Left lung (tissue), 10 donors: ENCODE measurements around the gene MTFR2. TPM values are rescaled to one million over a fixed set of nuclear protein-coding genes. Genes with fewer than 3 reads are reported as not detected.
A peak's percentile ranks its signal among the peaks of the same experiment; 100 is the strongest.
"Not testable (repeated sequence)": the region's sequence is repeated elsewhere in the genome, so short reads cannot be mapped to it uniquely, and the experiment has no call there.

Experiments
- ATAC-seq: fragments of 200-7000 bp; cut with Tn5 transposase; one replicate; pipeline ENCODE4 v1.9.1; 2020; ENCODE audit warnings: moderate library complexity
- DNase-seq, 4 donors: peaks; one replicate each; pipeline ENCODE4 v3.0.0-alpha.2; 2013 to 2020
- H3K27ac ChIP-seq, 2 donors: fragments of 200-600 bp; sonication (generic) in 1 of 2; one replicate each; pipeline versions ENCODE4 v1.5.0 to v1.8.0; 2020 to 2021
- H3K27me3 ChIP-seq, 2 donors: fragments of 200-600 bp; sonication (generic) in 1 of 2; one replicate each; pipeline versions ENCODE4 v1.5.0 to v1.8.0; 2020 to 2021
- H3K36me3 ChIP-seq, 2 donors: fragments of 200-600 bp; sonication (generic) in 1 of 2; one replicate each; pipeline versions ENCODE4 v1.5.0 to v1.8.0; 2020 to 2021
- H3K4me1 ChIP-seq, 2 donors: fragments of 200-600 bp; one replicate each; pipeline ENCODE4 v1.8.0; 2021
- H3K4me3 ChIP-seq, 2 donors: fragments of 200-600 bp; sonication (generic) in 1 of 2; one replicate each; pipeline versions ENCODE4 v1.5.0 to v1.8.0; 2020 to 2021; ENCODE audit warnings: mild to moderate bottlenecking in 1 of 2
- H3K9me3 ChIP-seq, 2 donors: fragments of 200-600 bp; sonication (generic) in 1 of 2; one replicate each; pipeline versions ENCODE4 v1.5.0 to v1.8.0; 2020 to 2021
- intact Hi-C, 2 donors: fragments of 100-400 bp; cut with DNase I; formaldehyde crosslinking; loops; one replicate each; pipeline versions ENCODE4 v1.11.2 to v1.14.2; 2022
- polyA plus RNA-seq, 6 donors: library from polyadenylated mRNA; unstranded; fragments of 120-200 nt; gene quantifications; one replicate each; pipeline ENCODE4 v1.2.1, GENCODE V29; 2013; ENCODE audit not compliant: insufficient read length in 6 of 6
- total RNA-seq, 2 donors: library from RNA; stranded (reverse); fragmentation: NEBNext Ultra II Directional; extraction: Animal tissue kit (Norgen Biotek cat#: 25700); gene quantifications; one replicate each; pipeline ENCODE4 v1.2.1, GENCODE V29; 2021
- TF ChIP-seq, protein P1 (sequence below), 2 donors: fragments of 200-600 bp; sonication (generic) in 1 of 2; IDR thresholded peaks; one replicate each; pipeline versions ENCODE4 v1.5.0 to v1.8.0; 2021; ENCODE audit warnings: antibody characterized with exemption in 2 of 2
- donor health status: DM: no; HTN: yes; CAD: no.
- donor health status: DM: no; HTN: no; CAD: no.

Gene MTFR2
- total and polyA plus RNA-seq, 8 donors, result 1.6 to 3.5 (median 2.2) TPM

DNA sequence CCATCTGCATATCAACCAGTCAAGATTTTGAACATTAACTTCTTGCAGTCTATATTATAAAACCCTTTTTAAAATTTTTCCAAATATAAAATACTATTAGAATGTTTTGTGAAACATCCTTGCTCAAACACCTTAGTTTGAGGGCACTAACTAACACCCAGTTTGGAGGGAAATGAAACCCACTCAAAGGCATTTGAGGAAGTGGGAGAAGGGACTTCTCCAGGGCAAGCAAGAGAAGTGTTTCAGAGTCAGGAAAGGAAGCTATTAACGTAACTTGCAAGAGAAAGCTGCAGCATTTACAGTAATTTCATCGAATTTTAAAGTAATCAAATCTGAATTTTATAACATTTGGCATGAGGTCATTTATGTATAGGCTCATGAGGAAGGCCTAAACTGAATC lies 21.3 kb downstream of the MTFR2 start:
- Histone ChIP-seq H3K27ac (no peak overlapping the region), H3K27me3 (no peaks in the 10 kb centered on the region), H3K36me3 (no peaks in the 10 kb centered on the region), H3K4me3 (no peak overlapping the region), H3K9me3 (no peaks in the 10 kb centered on the region), H3K4me1 (peaks cover 0 to 14% of the 10 kb centered on the region in 2 donors)
- TF ChIP-seq, protein P1, sequence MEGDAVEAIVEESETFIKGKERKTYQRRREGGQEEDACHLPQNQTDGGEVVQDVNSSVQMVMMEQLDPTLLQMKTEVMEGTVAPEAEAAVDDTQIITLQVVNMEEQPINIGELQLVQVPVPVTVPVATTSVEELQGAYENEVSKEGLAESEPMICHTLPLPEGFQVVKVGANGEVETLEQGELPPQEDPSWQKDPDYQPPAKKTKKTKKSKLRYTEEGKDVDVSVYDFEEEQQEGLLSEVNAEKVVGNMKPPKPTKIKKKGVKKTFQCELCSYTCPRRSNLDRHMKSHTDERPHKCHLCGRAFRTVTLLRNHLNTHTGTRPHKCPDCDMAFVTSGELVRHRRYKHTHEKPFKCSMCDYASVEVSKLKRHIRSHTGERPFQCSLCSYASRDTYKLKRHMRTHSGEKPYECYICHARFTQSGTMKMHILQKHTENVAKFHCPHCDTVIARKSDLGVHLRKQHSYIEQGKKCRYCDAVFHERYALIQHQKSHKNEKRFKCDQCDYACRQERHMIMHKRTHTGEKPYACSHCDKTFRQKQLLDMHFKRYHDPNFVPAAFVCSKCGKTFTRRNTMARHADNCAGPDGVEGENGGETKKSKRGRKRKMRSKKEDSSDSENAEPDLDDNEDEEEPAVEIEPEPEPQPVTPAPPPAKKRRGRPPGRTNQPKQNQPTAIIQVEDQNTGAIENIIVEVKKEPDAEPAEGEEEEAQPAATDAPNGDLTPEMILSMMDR (IDR thresholded peaks at IDR 0.05), result no peak
- no peak for ATAC-seq
- intact Hi-C loops, result loop anchor here in 1 of 2 donors (10.0 kb wide), 1 partner anchor 694 kb away; no protein-coding TSS in a partner anchor
- no peak for DNase-seq

DNA sequence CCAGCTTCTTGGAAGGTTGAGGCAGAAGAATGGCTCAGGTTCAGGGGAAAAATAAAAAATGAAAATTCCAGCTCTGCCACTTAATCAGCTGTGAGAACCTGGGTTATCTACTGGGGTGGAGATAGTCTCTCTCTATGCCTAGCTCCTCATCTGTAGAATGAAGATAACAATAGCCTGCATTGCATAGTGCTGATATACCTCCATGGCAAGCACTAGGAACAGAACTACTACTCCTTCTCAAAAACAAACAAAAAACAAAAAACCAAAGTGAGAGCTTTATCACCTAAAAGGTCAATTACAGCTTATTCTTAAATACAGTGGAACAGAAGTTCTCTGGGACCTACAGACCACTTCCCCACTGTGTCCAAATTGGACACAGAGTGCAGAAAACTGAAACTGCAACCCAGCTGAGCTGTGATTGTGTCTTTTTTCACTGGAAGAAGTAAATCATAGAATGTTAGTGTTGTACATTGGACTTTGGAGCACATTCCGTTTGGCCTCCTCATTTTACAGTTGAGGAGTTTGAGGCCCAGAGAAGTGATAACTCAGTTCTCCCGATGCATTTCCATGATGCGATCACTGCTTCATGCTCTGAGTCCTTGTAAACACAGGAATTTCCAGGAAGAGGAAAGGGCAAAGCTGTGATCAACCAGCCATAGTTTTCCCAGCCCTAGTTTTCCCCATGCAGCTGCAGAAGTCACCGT lies 23.3 kb downstream of the MTFR2 start:
- no peaks in the 10 kb centered on the region for H3K36me3 ChIP-seq
- H3K9me3 ChIP-seq, result no peaks in the 10 kb centered on the region
- intact Hi-C loops, result loop anchor here in 1 of 2 donors (10.0 kb wide), 1 partner anchor 692 kb away; no protein-coding TSS in a partner anchor
- peak; percentile 26 for ATAC-seq
- TF ChIP-seq, protein P1 (IDR thresholded peaks at IDR 0.05), result no peak
- H3K27ac ChIP-seq, result no peak overlapping the region
- peak overlapping the region in 1 of 2 donors; percentile 7 for H3K4me3 ChIP-seq
- DNase-seq, result no peak
- H3K4me1 ChIP-seq, result peaks cover 0 to 14% of the 10 kb centered on the region in 2 donors
- H3K27me3 ChIP-seq, result no peaks in the 10 kb centered on the region

DNA sequence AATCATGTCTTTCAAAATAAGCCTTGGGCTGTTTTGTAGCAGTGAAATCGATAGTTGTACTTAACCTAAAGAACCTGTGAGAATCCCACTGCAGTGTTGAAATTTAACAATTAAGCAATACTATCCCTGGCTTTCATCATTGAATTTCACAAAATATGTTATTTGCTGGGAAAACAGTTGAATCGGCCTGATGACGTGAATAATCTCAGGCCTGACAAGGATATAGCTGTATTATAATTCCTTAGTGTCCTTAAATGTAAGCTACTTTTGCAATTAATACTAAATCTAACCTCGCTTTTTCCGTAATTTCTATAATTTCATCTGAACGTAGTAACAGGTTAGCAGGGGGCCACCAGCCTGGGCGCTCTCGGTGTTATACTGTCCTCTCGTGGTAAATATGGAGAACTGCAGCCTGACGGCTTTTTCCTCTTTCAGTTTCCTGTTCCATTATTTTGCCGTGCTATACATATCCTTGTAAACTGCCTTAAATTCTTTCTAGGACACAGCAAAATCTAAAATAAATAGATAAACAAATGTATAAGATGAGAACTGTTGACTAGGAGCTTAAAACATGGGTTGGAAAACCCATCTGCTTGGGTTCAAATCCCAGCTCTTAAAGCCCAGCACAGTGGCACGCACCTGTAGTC lies 24.0 kb downstream of the MTFR2 start:
- peak; percentile 97 for ATAC-seq

DNA sequence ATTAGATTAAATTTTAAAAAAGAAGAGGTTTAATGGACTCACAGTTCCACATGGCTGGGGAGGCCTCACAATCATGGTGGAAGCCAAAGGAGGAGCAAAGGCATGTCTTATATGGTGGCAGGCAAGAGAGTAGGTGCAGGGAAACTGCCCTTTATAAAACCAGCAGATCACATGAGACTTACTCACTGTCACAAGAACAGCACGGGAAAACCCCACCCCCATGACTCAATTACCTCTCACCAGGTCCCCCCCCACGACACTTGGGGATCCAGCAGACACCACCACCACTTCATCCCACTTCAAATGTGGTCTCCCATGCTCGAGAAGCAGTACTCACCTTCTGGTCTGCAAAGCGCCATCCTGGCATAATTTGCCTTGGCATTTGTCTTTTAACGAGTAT lies 24.6 kb downstream of the MTFR2 start:
- intact Hi-C loops, result loop anchor here in 1 of 2 donors (10.0 kb wide), 1 partner anchor 691 kb away; no protein-coding TSS in a partner anchor
- no peaks in the 10 kb centered on the region for H3K27me3 ChIP-seq
- no peak overlapping the region for H3K27ac ChIP-seq
- TF ChIP-seq, protein P1 (IDR thresholded peaks at IDR 0.05), result no peak
- no peak for ATAC-seq
- H3K4me3 ChIP-seq, result no peak overlapping the region
- no peak for DNase-seq
- peaks cover 0 to 14% of the 10 kb centered on the region in 2 donors for H3K4me1 ChIP-seq
- no peaks in the 10 kb centered on the region for H3K9me3 ChIP-seq
- no peaks in the 10 kb centered on the region for H3K36me3 ChIP-seq

More for the DNA sequence above, 24.0 kb downstream of the MTFR2 start:
- H3K4me1 ChIP-seq, result peaks cover 0 to 14% of the 10 kb centered on the region in 2 donors
- TF ChIP-seq, protein P1 (IDR thresholded peaks at IDR 0.05), result peak; percentile 92 to 100
- H3K27me3 ChIP-seq, result no peaks in the 10 kb centered on the region
- H3K9me3 ChIP-seq, result no peaks in the 10 kb centered on the region
- H3K27ac ChIP-seq, result no peak overlapping the region
- peak; percentile 54 to 81 (median 62) for DNase-seq
- H3K4me3 ChIP-seq, result peak overlapping the region in 1 of 2 donors; percentile 7
- H3K36me3 ChIP-seq, result no peaks in the 10 kb centered on the region
- intact Hi-C loops, result loop anchor here in 1 of 2 donors (10.0 kb wide), 1 partner anchor 691 kb away; no protein-coding TSS in a partner anchor

DNA sequence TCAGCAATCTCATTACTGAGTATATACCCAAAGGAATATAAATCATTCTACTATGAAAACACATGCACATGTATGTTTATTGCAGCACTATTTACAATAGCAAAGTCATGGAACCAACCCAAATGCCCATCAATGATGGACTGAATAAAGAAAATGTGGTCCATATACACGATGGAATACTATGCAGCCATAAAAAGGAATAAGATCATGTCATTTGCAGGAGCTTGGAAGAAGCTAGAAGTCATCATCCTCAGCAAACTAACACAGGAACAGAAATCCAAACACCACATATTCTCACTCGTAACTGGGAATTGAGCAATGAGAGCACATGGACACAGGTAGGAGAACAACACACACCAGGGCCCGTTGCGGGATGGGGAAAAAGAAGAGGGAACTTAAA lies 25.1 kb downstream of the MTFR2 start:
- H3K4me1 ChIP-seq, result peaks cover 0 to 14% of the 10 kb centered on the region in 2 donors
- not testable (repeated sequence) for H3K27ac ChIP-seq, H3K4me3 ChIP-seq, H3K36me3 ChIP-seq, H3K9me3 ChIP-seq, ATAC-seq, DNase-seq, H3K27me3 ChIP-seq
- intact Hi-C loops, result loop anchor here in 1 of 2 donors (10.0 kb wide), 1 partner anchor 690 kb away; no protein-coding TSS in a partner anchor
